ENCODE data around the gene LHFPL4. TPM values are rescaled to one million over a fixed set of nuclear protein-coding genes. Genes with fewer than 3 reads are reported as not detected.

Gene LHFPL4
- total and polyA plus RNA-seq, 2 of the 8 experiments (the other 6 are each of a cell fraction or from before 2014, with no cell fraction given) = 5.0 to 16.9 TPM

DNA sequence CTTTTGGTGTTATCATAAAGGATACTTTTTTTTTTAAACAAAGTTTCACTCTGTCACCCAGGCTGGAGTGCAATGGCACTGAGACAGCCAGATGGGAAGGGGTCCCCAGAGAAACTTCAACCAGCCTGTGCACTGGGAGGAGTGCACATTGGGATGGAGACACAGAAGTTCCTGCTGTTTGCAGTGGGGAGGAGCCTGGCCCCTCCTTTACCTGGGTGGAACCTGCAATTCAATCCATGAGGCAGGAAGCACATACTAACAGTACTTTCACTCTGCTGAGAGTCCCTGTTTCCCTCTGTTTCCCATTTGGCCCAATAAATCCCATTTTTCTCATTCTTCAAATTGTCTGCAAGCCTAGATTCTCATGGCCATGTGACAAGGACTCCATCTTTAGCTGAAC is 42.3 kb upstream of the LHFPL4 start:
- Histone ChIP-seq H3K79me2 (ENCODE audit: control insufficient read depth in 1 of 2, insufficient read depth in 2 of 2, low read length in 2 of 2) (no peaks in the 10 kb centered on the region), H3K56ac (replicated peaks; ENCODE audit: insufficient read length, low read depth, low read length) (no peak overlapping the region), H3K4me3 (ENCODE audit: extremely low read depth in 1 of 4, insufficient read depth in 2 of 4, low read depth in 3 of 4, low read length in 4 of 4) (no peak overlapping the region), H3K23me2 (ENCODE audit: low read depth, low read length) (no peaks in the 10 kb centered on the region), H2BK20ac (ENCODE audit: low read length) (no peak overlapping the region), H2AK5ac (ENCODE audit: low read depth, low read length) (no peak overlapping the region), H2BK120ac (replicated peaks; ENCODE audit: low read depth, low read length) (no peak overlapping the region), H2BK5ac (ENCODE audit: low read depth, low read length) (no peak overlapping the region), H3K18ac (ENCODE audit: extremely low read depth, low read length) (no peak overlapping the region), H2AFZ (ENCODE audit: low read length) (peak overlapping the region; percentile 67; the same call in 1 of the 2 replicates), H4K91ac (replicated peaks; ENCODE audit: insufficient read length, low read length) (no peak overlapping the region), H3K23ac (ENCODE audit: insufficient read length) (no peak overlapping the region), H2BK15ac (ENCODE audit: low read length) (0 out of 2 replicates have a peak overlapping the region, but pooled peaks have one; percentile 46), H3K27ac (ENCODE audit: low read depth, low read length) (no peak overlapping the region), H4K8ac (ENCODE audit: extremely low read depth, insufficient read depth, low read length) (no peak overlapping the region; the same call in 1 of the 2 replicates), H3K9ac (replicated peaks in 1 of 4; ENCODE audit: extremely low read depth in 1 of 4, low read depth in 3 of 4, low read length in 3 of 4) (no peak overlapping the region), H3K4ac (replicated peaks; ENCODE audit: insufficient read length, low read depth, low read length) (no peak overlapping the region), H3K36me3 (ENCODE audit: control insufficient read depth in 2 of 4, insufficient read depth in 4 of 4, low read length in 3 of 4) (no peaks in the 10 kb centered on the region), H3K27me3 (replicated peaks in 1 of 4; ENCODE audit: control insufficient read depth in 3 of 4, extremely low read depth in 1 of 4, insufficient read depth in 3 of 4, low read length in 3 of 4) (no peaks in the 10 kb centered on the region), H4K20me1 (replicated peaks in 1 of 2; ENCODE audit: control insufficient read depth in 1 of 2, insufficient read depth in 2 of 2, low read length in 2 of 2) (no peaks in the 10 kb centered on the region), H3K79me1 (ENCODE audit: low read depth, low read length) (no peaks in the 10 kb centered on the region), H4K5ac (ENCODE audit: insufficient read length, low read depth, low read length) (no peak overlapping the region), H2BK12ac (ENCODE audit: low read depth, low read length) (no peak overlapping the region), H3K9me3 (ENCODE audit: insufficient read depth in 2 of 2, low read depth in 1 of 2, low read length in 1 of 2) (peaks cover 0 to 6% of the 10 kb centered on the region in 2 experiments; a peak in 1 of 4 replicates), H3K14ac (ENCODE audit: insufficient read length) (no peak overlapping the region), H3K4me1 (replicated peaks in 1 of 4; ENCODE audit: control insufficient read depth in 3 of 4, insufficient read depth in 4 of 4, low read length in 3 of 4) (no peaks in the 10 kb centered on the region), H3K4me2 (ENCODE audit: insufficient read depth in 1 of 2, low read depth in 2 of 2, low read length in 2 of 2) (no peak overlapping the region)
- ChIA-PET CTCF (ENCODE audit: partially characterized antibody) (no interaction called here), POLR2A (ENCODE audit: partially characterized antibody) (no interaction called here)
- FAIRE-seq (no peak), DNase-seq (ENCODE audit: low read depth in 1 of 2, low spot score in 2 of 2) (no peak)
- no peak for TF ChIP-seq CBX5 (IDR thresholded peaks at IDR 0.05; ENCODE audit: low read depth, low read length)
- no peak for TF ChIP-seq SAP30 (IDR thresholded peaks at IDR 0.05; ENCODE audit: insufficient read depth, insufficient replicate concordance, low read length)
- TF ChIP-seq SP1 (IDR thresholded peaks at IDR 0.05; ENCODE audit: low read depth, low read length) = no peak
- TF ChIP-seq CBX8 (IDR thresholded peaks at IDR 0.05; ENCODE audit: borderline replicate concordance, low read depth, low read length) = no peak
- no peak for TF ChIP-seq KDM1A (IDR thresholded peaks at IDR 0.05; ENCODE audit: borderline replicate concordance, low read length)
- no peak for TF ChIP-seq USF2 (IDR thresholded peaks at IDR 0.05; ENCODE audit: low read length)
- no peak for TF ChIP-seq CHD2 (IDR thresholded peaks at IDR 0.05; ENCODE audit: low read length)
- no peak for TF ChIP-seq SP2 (IDR thresholded peaks at IDR 0.05; ENCODE audit: low read length)
- no peak for TF ChIP-seq FOSL1 (IDR thresholded peaks at IDR 0.05; ENCODE audit: insufficient read depth, low read depth, low read length)
- TF ChIP-seq SIX5 (IDR thresholded peaks at IDR 0.05; ENCODE audit: low read depth, low read length) = no peak
- no peak for TF ChIP-seq RFX5 (IDR thresholded peaks at IDR 0.05; ENCODE audit: borderline replicate concordance, low read depth, low read length)
- TF ChIP-seq RBBP5 (IDR thresholded peaks at IDR 0.05; ENCODE audit: borderline replicate concordance, low read depth, low read length) = no peak
- TF ChIP-seq TAF7 (optimal IDR thresholded peaks at IDR 0.05; ENCODE audit: borderline replicate concordance, low read depth, low read length) = no peak
- TF ChIP-seq TEAD4 (IDR thresholded peaks at IDR 0.05; ENCODE audit: low read depth, low read length) = no peak
- no peak for TF ChIP-seq BRCA1 (IDR thresholded peaks at IDR 0.05; ENCODE audit: low read depth, low read length)

Measured in H1 (cell line).